Measurements from ENCODE around the gene HBS1L. TPM values are rescaled to one million over a fixed set of nuclear protein-coding genes. Genes with fewer than 3 reads are reported as not detected.

The HBS1L gene
- total and polyA plus RNA-seq, 9 donors = 25.4 to 68.1 (median 55.9) TPM

GRCh38 chr6:135071541-135071940 lies 16.9 kb upstream of the HBS1L start:
- Histone ChIP-seq H3K27ac (no peak overlapping the region), H3K4me3 (no peak overlapping the region), H3K27me3 (no peaks in the 10 kb centered on the region), H3K9me3 (no peaks in the 10 kb centered on the region), H3K36me3 (no peaks in the 10 kb centered on the region), H3K4me1 (ENCODE audit: insufficient read depth) (no peaks in the 10 kb centered on the region)
- no peak for DNase-seq
- intact Hi-C loops (cut with DNase I) = no loop called here
- TF ChIP-seq EP300 (IDR thresholded peaks at IDR 0.05) (no peak), POLR2A (IDR thresholded peaks at IDR 0.05) (no peak), CTCF (IDR thresholded peaks at IDR 0.05) (no peak)

GRCh38 chr6:135067911-135068310 lies 13.3 kb upstream of the HBS1L start:
- DNase-seq = no peak
- TF ChIP-seq EP300 (IDR thresholded peaks at IDR 0.05) = no peak
- TF ChIP-seq POLR2A (IDR thresholded peaks at IDR 0.05) = no peak
- TF ChIP-seq CTCF (IDR thresholded peaks at IDR 0.05) = no peak
- no peaks in the 10 kb centered on the region for H3K36me3 ChIP-seq
- H3K27ac ChIP-seq = no peak overlapping the region
- H3K9me3 ChIP-seq = no peaks in the 10 kb centered on the region
- no peaks in the 10 kb centered on the region for H3K4me1 ChIP-seq (ENCODE audit: insufficient read depth)
- no peaks in the 10 kb centered on the region for H3K27me3 ChIP-seq
- intact Hi-C loops (cut with DNase I) = no loop called here
- H3K4me3 ChIP-seq = no peak overlapping the region
- 81 to 86% (median 84%) methylated on average over 2 of the region's 2 CpGs for WGBS, 3 donors

- Histone ChIP-seq H3K4me1 (ENCODE audit: insufficient read depth) (no peaks in the 10 kb centered on the region), H3K9me3 (no peaks in the 10 kb centered on the region), H3K36me3 (no peaks in the 10 kb centered on the region), H3K4me3 (no peak overlapping the region), H3K27ac (no peak overlapping the region), H3K27me3 (no peaks in the 10 kb centered on the region)
- WGBS, 3 donors = 65 to 70% (median 65%) methylated on average over 3 of the region's 3 CpGs
- intact Hi-C loops (cut with DNase I) = no loop called here
- no peak for DNase-seq
- no peak for TF ChIP-seq EP300 (IDR thresholded peaks at IDR 0.05)
- TF ChIP-seq POLR2A (IDR thresholded peaks at IDR 0.05) = no peak
- no peak for TF ChIP-seq CTCF (IDR thresholded peaks at IDR 0.05)
Measured at GRCh38 chr6:135066806-135067205, 12.2 kb upstream of the HBS1L start.

GRCh38 chr6:135066397-135066796 lies 11.8 kb upstream of the HBS1L start:
- H3K4me1 ChIP-seq (ENCODE audit: insufficient read depth) = no peaks in the 10 kb centered on the region

More at GRCh38 chr6:135066397-135066796, 11.8 kb upstream of the HBS1L start:
- H3K36me3 ChIP-seq = no peaks in the 10 kb centered on the region
- H3K4me3 ChIP-seq = no peak overlapping the region
- no peaks in the 10 kb centered on the region for H3K27me3 ChIP-seq
- H3K9me3 ChIP-seq = no peaks in the 10 kb centered on the region
- no peak for DNase-seq
- no peak for TF ChIP-seq CTCF (IDR thresholded peaks at IDR 0.05)
- no peak for TF ChIP-seq POLR2A (IDR thresholded peaks at IDR 0.05)
- TF ChIP-seq EP300 (IDR thresholded peaks at IDR 0.05) = no peak
- 88 to 93% (median 90%) methylated on average over 2 of the region's 2 CpGs for WGBS, 3 donors
- intact Hi-C loops (cut with DNase I) = no loop called here
- no peak overlapping the region for H3K27ac ChIP-seq

All from ovary (tissue), 9 donors.